Activated T-cell treated with anti-CD3 and anti-CD28 coated beads, Interleukin-2, amount 50 U/mL, for 72 hours (primary cell): Measurements from ENCODE around the gene SLC23A3. TPM values are rescaled to one million over a fixed set of nuclear protein-coding genes. Genes with fewer than 3 reads are reported as not detected.
A peak's percentile ranks its signal among the peaks of the same experiment; 100 is the strongest.

ENCODE experiments used
- ATAC-seq, 2 donors: fragments of 150-1000 bp; cut with Tn5 transposase; replicated peaks in 1 of 2; 2 replicates each; pipeline ENCODE4 v1.10.0; 2021; ENCODE audit warnings: moderate library complexity in 2 of 2, mild to moderate bottlenecking in 1 of 2
- DNase-seq, 2 donors: peaks; one replicate each; pipeline ENCODE4 v3.0.0; 2021 to 2022; ENCODE audit warnings: mixed read lengths in 1 of 2
- H3K27ac Mint-ChIP-seq: one replicate; pipeline ENCODE4 v1.8.0; 2022; ENCODE audit warnings: mild to moderate bottlenecking, moderate library complexity, mixed read lengths
- H3K27me3 Mint-ChIP-seq: one replicate; pipeline ENCODE4 v1.8.0; 2022; ENCODE audit warnings: low read depth, mixed read lengths
- H3K36me3 Mint-ChIP-seq, 2 donors: one replicate each; pipeline ENCODE4 v1.8.0; 2022; ENCODE audit warnings: mixed read lengths in 2 of 2, mild to moderate bottlenecking in 1 of 2; ENCODE audit not compliant: insufficient read depth in 2 of 2
- H3K4me1 Mint-ChIP-seq: one replicate; pipeline ENCODE4 v1.8.0; 2022; ENCODE audit warnings: low read depth, mixed read lengths
- H3K4me3 Mint-ChIP-seq, 2 donors: one replicate each; pipeline ENCODE4 v1.8.0; 2022; ENCODE audit warnings: mild to moderate bottlenecking in 2 of 2, mixed read lengths in 2 of 2, moderate library complexity in 2 of 2
- H3K9me3 Mint-ChIP-seq, 2 donors: one replicate each; pipeline ENCODE4 v1.8.0; 2022; ENCODE audit warnings: mixed read lengths in 2 of 2
- total RNA-seq, 2 donors: library from RNA; stranded (reverse); gene quantifications; one replicate each; pipeline ENCODE4 v1.2.3, GENCODE V29; 2022

The SLC23A3 gene
- total RNA-seq, result 1 to 10 TPM; 3.1 to 4.0 TPM

GRCh38 chr2:219169930-219170654, at the start of gene SLC23A3:
Gene SLC23A3 (minus strand): TSS chr2:219170029. CDS start chr2:219169984, 45 bp downstream.
- Mint-ChIP-seq H3K9me3 (no peaks in the 10 kb centered on the region), H3K36me3 (peaks cover 2 to 7% of the 10 kb centered on the region in 2 donors), H3K27me3 (no peaks in the 10 kb centered on the region), H3K27ac (peak within 1 kb of the TSS; percentile 21), H3K4me1 (peaks cover 27% of the 10 kb centered on the region), H3K4me3 (no peak within 1 kb of the TSS)
- DNase-seq, result peak in 1 of 2 donors; percentile 18
- peak; percentile 63 to 74 for ATAC-seq

GRCh38 chr2:219218732-219219701, 49.2 kb upstream of the SLC23A3 start, which contains the start of gene ABCB6:
Gene ABCB6 (minus strand): TSS chr2:219218958. CDS start chr2:219218673, 285 bp downstream.
- Mint-ChIP-seq H3K27ac (peak within 1 kb of the TSS; percentile 77), H3K4me3 (peak within 1 kb of the TSS; percentile 86 to 89), H3K36me3 (peaks cover 10 to 13% of the 10 kb centered on the region in 2 donors), H3K27me3 (no peaks in the 10 kb centered on the region), H3K4me1 (peaks cover 15% of the 10 kb centered on the region), H3K9me3 (no peaks in the 10 kb centered on the region)
- ATAC-seq, result peak; percentile 75 to 77
- peak; percentile 83 to 84 for DNase-seq

- peak overlapping the region; percentile 86 to 89 for H3K4me3 Mint-ChIP-seq
- peaks cover 6 to 7% of the 10 kb centered on the region in 2 donors for H3K36me3 Mint-ChIP-seq
- H3K4me1 Mint-ChIP-seq, result peaks cover 15% of the 10 kb centered on the region
- H3K9me3 Mint-ChIP-seq, result no peaks in the 10 kb centered on the region
- no peaks in the 10 kb centered on the region for H3K27me3 Mint-ChIP-seq
- ATAC-seq (peak; percentile 38 to 40), DNase-seq (no peak)
- H3K27ac Mint-ChIP-seq, result peak overlapping the region; percentile 77
These were observed 48.4 kb upstream of the SLC23A3 start for GRCh38 chr2:219218217-219218731.

- Mint-ChIP-seq H3K4me3 (peak overlapping the region in 1 of 2 donors; percentile 38), H3K27ac (peak overlapping the region; percentile 61), H3K27me3 (no peaks in the 10 kb centered on the region), H3K9me3 (no peaks in the 10 kb centered on the region), H3K36me3 (peaks cover 5% of the 10 kb centered on the region in 2 donors), H3K4me1 (peaks cover 25% of the 10 kb centered on the region)
- no peak for ATAC-seq
- DNase-seq, result no peak
These were observed 46.7 kb upstream of the SLC23A3 start for GRCh38 chr2:219216535-219216915.

- H3K27ac Mint-ChIP-seq, result no peak overlapping the region
- H3K9me3 Mint-ChIP-seq, result no peaks in the 10 kb centered on the region
- DNase-seq, result no peak
- H3K36me3 Mint-ChIP-seq, result peaks cover 2 to 3% of the 10 kb centered on the region in 2 donors
- H3K27me3 Mint-ChIP-seq, result no peaks in the 10 kb centered on the region
- ATAC-seq, result no peak
- peaks cover 30% of the 10 kb centered on the region for H3K4me1 Mint-ChIP-seq
- no peak overlapping the region for H3K4me3 Mint-ChIP-seq
These were observed 46.2 kb upstream of the SLC23A3 start for GRCh38 chr2:219215871-219216534.

GRCh38 chr2:219214786-219215185, 45.0 kb upstream of the SLC23A3 start:
- Mint-ChIP-seq H3K4me1 (peaks cover 34% of the 10 kb centered on the region), H3K27ac (no peak overlapping the region), H3K27me3 (no peaks in the 10 kb centered on the region), H3K4me3 (no peak overlapping the region), H3K9me3 (no peaks in the 10 kb centered on the region), H3K36me3 (peaks cover 3% of the 10 kb centered on the region in 2 donors)
- DNase-seq (no peak), ATAC-seq (no peak)

- ATAC-seq (no peak), DNase-seq (no peak)
- Mint-ChIP-seq H3K4me3 (no peak overlapping the region), H3K9me3 (no peaks in the 10 kb centered on the region), H3K27ac (no peak overlapping the region), H3K4me1 (peaks cover 41% of the 10 kb centered on the region), H3K36me3 (peaks cover 3% of the 10 kb centered on the region in 2 donors), H3K27me3 (no peaks in the 10 kb centered on the region)
These were observed 44.3 kb upstream of the SLC23A3 start for GRCh38 chr2:219214141-219214540.

GRCh38 chr2:219213486-219214071, 43.8 kb upstream of the SLC23A3 start:
- no peak for DNase-seq
- H3K4me1 Mint-ChIP-seq, result peaks cover 46% of the 10 kb centered on the region
- H3K4me3 Mint-ChIP-seq, result no peak overlapping the region
- ATAC-seq, result no peak
- H3K9me3 Mint-ChIP-seq, result no peaks in the 10 kb centered on the region
- peaks cover 3% of the 10 kb centered on the region in 2 donors for H3K36me3 Mint-ChIP-seq
- no peak overlapping the region for H3K27ac Mint-ChIP-seq
- H3K27me3 Mint-ChIP-seq, result no peaks in the 10 kb centered on the region

- Mint-ChIP-seq H3K4me1 (peaks cover 49% of the 10 kb centered on the region), H3K27ac (no peak overlapping the region), H3K27me3 (no peaks in the 10 kb centered on the region), H3K9me3 (no peaks in the 10 kb centered on the region), H3K4me3 (no peak overlapping the region), H3K36me3 (peaks cover 3% of the 10 kb centered on the region in 2 donors)
- ATAC-seq (no peak), DNase-seq (no peak)
These were observed 43.2 kb upstream of the SLC23A3 start for GRCh38 chr2:219213026-219213415.

GRCh38 chr2:219210886-219211362, 41.1 kb upstream of the SLC23A3 start:
- H3K4me1 Mint-ChIP-seq, result peaks cover 47% of the 10 kb centered on the region
- H3K36me3 Mint-ChIP-seq, result peaks cover 3% of the 10 kb centered on the region in 2 donors
- DNase-seq (no peak), ATAC-seq (no peak)
- no peaks in the 10 kb centered on the region for H3K27me3 Mint-ChIP-seq
- H3K4me3 Mint-ChIP-seq, result peak overlapping the region in 1 of 2 donors; percentile 51
- H3K27ac Mint-ChIP-seq, result peak overlapping the region; percentile 89
- H3K9me3 Mint-ChIP-seq, result no peaks in the 10 kb centered on the region

GRCh38 chr2:219210196-219210885, 40.5 kb upstream of the SLC23A3 start:
- ATAC-seq (no peak), DNase-seq (no peak)
- Mint-ChIP-seq H3K4me3 (no peak overlapping the region), H3K4me1 (peaks cover 49% of the 10 kb centered on the region), H3K36me3 (peaks cover 3% of the 10 kb centered on the region in 2 donors), H3K27me3 (no peaks in the 10 kb centered on the region), H3K9me3 (no peaks in the 10 kb centered on the region), H3K27ac (peak overlapping the region; percentile 74)
